ENCODE results near the gene PTPN13.

DNA sequence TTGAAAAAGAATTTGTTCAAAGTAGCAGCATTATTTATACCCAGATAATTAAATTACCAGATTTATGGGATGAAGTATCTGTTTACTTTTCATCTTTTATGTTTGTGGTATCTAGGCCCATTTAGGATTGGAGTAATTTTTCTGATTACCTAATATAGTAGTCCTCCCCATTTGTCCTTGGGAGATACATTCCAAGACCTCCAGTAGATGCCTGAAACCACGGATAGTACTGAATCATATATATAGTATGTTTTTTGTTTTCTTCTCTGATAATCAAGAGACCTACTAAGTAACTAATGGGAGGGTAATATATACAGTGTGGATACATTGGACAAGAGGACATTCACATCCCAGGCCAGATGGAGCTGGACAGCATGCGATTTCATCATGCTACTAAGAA lies 30.7 kb upstream of the PTPN13 start:
- TF ChIP-seq CTCF (IDR thresholded peaks at IDR 0.05) (no peak), POLR2A (IDR thresholded peaks at IDR 0.05) (no peak)
